HG03571 (cell line): ENCODE data around the gene TNFSF13.

Experiments used
- ATAC-seq: cut with Tn5 transposase; IDR thresholded peaks from one replicate; pipeline ENCODE4 v1.9.1; 2021; ENCODE audit not compliant: unreplicated experiment

Gene TNFSF13

DNA sequence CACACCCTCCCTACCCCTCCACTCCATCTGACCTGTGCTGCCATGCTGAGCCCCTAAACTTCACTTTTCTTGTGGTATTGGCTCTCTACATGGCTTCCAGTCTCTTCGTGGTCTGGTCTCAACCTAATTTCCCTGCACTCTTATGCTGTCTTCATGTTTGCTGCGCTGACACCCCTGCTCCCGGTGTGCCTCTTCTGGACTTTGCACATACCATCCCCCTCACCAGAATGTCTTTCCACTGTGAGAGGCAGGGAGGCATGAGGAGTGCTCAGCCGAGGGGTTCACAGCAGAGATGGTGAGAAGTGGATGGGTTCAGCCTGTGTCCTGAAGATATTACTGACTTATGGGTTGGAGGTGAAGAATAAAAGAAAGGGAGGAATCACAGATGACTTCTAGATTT, 7.2 kb upstream of the TNFSF13 start:
- no peak for ATAC-seq

DNA sequence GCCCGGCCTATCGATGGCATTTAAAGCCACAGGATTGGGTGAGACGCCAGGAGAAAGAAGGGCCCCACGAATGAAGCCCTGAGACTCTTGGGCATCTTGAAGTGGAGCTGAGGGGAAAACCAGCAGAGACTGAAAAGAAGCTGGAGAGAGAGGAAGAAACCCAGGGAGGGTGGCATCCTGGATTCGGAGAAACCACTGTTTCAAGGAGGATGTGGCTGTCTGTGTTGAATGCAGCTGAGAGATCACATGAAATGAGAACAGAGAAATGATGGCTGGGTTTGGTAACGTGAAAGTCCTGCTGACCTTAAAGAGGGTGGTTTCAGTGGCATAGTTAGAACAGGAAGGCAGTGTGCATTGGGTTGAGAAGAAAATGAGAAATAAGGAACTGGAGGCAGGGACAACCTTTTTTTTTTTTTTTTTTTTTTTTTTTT, 5.9 kb upstream of the TNFSF13 start:
- no peak for ATAC-seq

DNA sequence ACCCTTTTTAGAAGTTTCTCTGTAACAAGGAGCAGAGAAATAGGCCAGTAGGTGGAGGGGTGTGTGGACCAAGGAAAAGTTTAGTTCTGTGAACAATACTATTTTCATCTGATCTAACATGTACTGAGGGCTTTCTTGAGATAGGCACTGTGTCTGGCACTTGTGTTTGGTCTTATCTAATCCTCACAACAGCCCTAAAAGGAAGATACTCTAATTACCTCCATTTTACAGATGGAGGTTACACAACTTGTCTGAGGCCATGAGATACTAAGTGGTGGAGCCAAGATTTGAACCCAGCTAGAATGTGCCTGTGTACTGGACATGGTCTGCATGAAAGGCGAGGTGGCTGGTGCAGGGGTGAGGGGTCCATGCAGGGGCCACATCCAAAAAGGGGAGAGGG, 5.2 kb upstream of the TNFSF13 start:
- ATAC-seq = no peak

DNA sequence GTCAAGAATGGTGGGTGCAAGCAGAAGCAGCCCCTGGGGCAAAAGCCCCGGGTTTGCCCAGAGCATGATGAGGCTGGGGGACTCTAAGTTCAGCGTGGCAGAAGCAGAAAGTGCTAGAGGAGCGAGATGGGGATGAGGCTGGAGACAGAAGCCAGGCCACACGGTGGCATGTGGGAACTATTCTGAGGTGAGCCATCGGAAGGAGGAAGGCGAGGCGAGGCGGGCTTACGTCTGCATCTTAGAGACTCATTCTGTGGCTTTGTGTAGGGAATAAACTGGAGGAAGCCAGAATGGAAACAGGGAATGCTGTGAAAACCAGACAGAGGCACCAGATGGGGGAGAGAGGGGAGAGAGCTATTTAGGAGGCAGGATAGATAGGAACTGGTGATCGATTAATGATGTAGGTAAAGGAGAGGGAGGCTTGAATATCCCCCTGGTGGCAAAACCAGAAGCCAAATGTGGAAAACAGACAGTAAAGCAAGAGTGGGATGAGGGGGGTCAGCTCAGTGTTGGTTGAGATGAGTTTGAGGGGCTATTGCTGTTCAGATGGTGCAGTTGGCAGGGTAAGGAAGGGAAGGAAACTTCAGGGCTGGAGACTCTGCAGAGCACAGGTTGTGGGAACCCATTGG, 3.1 kb upstream of the TNFSF13 start:
- ATAC-seq = no peak

DNA sequence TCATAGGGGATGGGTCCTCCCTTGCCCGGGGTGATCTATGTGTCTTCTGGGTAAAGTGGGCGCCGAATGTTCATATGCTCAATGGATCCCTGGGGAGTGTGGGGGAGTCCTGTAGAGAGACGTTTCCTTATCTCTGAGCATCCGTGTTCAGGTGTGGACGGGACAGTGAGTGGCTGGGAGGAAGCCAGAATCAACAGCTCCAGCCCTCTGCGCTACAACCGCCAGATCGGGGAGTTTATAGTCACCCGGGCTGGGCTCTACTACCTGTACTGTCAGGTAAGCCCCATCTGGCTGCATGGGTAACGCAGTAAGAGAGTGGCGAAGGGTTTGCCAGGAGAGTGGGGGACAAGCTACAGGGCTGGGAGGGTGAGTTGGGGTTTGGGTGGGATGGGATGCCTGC, 1.9 kb upstream of the TNFSF13 start:
- no peak for ATAC-seq

DNA sequence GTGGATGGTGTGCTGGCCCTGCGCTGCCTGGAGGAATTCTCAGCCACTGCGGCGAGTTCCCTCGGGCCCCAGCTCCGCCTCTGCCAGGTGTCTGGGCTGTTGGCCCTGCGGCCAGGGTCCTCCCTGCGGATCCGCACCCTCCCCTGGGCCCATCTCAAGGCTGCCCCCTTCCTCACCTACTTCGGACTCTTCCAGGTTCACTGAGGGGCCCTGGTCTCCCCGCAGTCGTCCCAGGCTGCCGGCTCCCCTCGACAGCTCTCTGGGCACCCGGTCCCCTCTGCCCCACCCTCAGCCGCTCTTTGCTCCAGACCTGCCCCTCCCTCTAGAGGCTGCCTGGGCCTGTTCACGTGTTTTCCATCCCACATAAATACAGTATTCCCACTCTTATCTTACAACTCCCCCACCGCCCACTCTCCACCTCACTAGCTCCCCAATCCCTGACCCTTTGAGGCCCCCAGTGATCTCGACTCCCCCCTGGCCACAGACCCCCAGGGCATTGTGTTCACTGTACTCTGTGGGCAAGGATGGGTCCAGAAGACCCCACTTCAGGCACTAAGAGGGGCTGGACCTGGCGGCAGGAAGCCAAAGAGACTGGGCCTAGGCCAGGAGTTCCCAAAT, 1.3 kb upstream of the TNFSF13 start:
- ATAC-seq = no peak

DNA sequence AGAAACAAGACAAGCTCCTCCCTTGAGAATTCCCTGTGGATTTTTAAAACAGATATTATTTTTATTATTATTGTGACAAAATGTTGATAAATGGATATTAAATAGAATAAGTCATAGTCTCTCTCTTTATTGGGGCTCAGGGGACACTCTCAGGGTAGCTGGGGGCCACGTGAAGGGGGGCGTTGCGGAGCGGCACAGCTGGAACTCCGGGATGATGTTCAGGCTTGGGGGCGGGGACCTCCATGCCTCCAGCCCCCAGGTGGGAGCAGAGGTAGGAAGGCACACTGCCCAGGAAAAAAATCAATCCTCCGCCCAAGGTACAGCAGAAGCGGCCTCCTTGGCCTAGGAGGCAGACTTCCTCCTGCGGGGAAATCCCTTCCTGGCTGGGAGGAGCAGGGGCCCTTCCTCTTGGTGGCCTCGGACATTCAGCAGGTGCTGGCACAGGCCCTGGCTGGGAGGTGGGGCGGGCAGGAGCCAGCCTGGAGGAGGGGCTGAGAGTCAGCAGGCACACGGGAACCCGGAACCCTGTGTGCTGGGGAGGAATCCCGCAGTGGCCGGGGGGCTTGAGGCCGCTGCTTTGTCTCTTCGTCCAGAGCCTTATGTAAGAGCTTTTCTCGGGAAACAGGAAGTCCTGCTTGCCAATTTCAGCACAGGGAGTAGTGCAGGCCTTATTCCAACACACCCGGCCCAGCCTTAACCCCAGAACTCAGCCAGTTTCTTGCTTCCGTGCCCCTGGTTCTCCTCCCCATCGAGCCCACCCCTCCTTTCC, 591 bp upstream of the TNFSF13 start:
- ATAC-seq = no peak

DNA sequence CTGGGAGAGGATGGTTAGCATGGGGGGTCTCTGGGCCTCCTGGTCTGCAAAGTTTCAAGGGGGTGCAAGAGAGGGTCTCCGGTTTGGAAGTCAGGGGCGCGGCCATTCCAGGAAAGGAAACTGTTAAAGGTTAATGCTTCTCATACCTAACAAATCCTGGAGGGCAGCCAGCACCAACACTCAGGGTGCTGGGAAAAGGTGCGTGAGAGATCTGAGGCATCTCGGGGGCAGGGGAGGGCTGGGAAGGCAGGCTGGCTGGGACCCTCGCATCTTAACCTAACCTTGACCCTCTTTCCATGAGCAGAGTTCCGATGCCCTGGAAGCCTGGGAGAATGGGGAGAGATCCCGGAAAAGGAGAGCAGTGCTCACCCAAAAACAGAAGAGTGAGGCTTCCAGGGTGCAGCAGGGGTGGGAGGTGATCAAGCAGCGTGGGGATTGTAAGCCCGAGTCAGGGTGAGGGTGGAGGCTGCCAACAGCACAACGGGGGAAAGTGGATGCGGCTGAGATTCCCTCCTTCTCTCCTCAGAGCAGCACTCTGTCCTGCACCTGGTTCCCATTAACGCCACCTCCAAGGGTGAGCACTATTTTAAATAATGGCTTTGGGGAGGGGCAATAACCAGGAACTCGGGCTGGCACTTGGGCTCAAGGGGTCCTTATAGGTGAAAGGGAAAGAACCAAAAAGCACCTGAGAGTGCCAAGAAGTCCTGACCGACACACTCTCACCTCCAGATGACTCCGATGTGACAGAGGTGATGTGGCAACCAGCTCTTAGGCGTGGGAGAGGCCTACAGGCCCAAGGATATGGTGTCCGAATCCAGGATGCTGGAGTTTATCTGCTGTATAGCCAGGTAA, 996 bp downstream of the TNFSF13 start:
- no peak for ATAC-seq

DNA sequence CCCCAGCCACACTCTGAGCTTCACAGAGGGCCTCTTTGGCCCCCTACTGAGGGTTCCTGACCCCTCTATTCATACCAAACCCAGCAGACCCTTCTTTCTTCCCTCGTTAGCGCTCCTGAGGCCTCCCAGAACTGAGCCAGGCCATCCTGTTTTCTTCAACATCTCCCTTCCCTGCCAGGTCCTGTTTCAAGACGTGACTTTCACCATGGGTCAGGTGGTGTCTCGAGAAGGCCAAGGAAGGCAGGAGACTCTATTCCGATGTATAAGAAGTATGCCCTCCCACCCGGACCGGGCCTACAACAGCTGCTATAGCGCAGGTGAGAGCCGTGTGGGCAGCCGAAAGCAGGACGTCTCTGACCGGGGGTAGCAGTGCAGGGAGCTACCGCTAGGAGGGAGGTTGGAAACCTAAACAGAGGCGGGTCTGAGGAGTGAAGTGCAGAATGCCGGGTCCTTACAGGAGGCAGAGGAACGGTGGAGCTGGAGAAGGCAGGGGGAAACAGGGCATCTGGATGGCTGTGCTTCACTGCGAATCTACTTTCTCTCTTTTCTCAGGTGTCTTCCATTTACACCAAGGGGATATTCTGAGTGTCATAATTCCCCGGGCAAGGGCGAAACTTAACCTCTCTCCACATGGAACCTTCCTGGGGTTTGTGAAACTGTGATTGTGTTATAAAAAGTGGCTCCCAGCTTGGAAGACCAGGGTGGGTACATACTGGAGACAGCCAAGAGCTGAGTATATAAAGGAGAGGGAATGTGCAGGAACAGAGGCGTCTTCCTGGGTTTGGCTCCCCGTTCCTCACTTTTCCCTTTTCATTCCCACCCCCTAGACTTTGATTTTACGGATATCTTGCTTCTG, 1.9 kb downstream of the TNFSF13 start:
- no peak for ATAC-seq

DNA sequence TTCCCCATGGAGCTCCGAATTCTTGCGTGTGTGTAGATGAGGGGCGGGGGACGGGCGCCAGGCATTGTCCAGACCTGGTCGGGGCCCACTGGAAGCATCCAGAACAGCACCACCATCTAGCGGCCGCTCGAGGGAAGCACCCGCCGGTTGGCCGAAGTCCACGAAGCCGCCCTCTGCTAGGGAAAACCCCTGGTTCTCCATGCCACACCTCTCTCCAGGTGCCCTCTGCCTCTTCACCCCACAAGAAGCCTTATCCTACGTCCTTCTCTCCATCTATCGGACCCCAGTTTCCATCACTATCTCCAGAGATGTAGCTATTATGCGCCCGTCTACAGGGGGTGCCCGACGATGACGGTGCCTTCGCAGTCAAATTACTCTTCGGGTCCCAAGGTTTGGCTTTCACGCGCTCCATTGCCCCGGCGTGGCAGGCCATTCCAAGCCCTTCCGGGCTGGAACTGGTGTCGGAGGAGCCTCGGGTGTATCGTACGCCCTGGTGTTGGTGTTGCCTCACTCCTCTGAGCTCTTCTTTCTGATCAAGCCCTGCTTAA, 2.6 kb downstream of the TNFSF13 start:
- ATAC-seq = no peak

DNA sequence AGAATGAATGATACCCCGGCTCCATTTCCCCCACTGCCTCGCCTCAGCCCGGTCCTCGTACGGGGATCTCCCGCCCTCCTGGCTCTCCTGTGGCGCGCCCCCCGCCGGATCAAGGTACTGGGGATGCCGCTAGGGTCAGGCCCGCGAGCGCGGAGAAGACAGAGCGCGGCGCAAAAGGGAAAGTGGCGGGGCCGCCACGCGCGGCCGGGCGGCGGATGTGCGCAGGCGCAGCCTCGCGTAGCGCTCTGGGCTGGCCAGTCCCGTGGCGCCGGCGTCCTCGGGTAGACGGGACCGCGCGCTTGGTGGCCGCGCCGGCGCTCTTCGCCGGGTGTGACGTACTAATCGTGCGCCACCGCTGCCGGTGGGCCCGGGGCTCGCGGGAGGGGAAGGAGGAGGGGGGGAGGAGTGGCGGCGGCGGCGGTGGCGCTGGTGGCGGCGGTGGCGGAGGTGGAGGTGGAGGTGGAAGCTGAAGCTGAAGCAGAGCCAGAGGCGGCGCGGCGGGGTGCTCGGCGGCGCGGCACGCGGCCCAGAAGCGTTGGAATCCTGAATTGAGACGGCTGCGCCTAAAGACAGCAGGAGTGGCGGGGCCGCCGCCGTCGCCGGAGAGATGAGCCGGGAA, 3.1 kb downstream of the TNFSF13 start, which contains the start of gene SENP3:
Gene SENP3, plus strand, starts transcription at position 331 of the 619 bp plus-strand sequence. CDS start 1,158 bp downstream, outside the sequence.
- peak; percentile 57 for ATAC-seq

DNA sequence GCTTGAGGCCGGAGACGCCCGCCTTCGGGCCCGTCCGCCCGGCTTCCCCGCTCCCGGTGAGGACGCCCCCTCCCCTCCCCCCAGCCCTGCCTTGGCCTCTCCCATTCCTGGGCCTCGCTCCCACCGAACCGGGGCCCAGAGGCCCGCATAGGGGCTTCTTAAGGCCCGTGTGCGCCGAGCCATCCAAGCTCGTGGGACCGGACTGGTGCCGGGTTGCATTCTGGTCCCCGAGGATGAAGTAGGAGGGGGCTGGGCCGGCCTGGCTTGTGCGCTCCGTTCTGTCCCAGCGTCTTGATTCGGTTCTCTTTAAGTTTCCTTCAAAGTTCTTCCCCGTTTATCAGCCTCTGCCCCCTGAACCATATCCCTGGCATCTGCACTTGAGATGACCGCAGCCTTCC, 3.7 kb downstream of the TNFSF13 start:
- ATAC-seq = no peak

DNA sequence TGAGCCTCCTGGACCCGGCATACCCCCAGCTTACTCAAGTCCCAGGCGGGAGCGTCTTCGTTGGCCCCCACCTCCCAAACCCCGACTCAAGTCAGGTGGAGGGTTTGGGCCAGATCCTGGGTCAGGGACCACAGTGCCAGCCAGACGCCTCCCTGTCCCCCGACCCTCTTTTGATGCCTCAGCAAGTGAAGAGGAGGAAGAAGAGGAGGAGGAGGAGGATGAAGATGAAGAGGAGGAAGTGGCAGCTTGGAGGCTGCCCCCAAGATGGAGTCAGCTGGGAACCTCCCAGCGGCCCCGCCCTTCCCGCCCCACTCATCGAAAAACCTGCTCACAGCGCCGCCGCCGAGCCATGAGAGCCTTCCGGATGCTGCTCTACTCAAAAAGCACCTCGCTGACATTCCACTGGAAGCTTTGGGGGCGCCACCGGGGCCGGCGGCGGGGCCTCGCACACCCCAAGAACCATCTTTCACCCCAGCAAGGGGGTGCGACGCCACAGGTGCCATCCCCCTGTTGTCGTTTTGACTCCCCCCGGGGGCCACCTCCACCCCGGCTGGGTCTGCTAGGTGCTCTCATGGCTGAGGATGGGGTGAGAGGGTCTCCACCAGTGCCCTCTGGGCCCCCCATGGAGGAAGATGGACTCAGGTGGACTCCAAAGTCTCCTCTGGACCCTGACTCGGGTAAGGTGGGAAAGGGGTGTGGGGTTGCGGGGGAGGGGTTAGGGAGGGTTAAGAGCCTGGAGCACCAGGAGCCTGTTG, 4.7 kb downstream of the TNFSF13 start:
- no peak for ATAC-seq

DNA sequence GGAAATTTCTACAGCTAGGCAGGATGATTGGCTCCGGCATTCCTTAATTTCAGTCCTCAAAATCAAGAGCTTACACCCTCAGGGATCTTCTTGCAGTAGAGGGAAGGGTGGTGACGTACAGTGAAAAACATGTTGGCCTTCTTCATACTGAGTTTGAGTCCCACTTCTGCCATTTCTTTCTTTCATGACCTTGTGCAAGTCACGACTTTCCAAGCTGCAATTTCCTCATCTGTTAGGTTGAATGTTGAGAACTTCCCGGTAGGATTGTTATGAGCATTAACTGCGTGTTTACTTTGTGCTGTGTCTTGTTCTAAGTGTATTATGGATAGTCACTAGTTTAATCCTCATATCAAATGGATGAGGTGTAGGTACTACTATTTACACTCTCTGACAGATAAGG, 11.0 kb downstream of the TNFSF13 start:
- ATAC-seq = no peak

DNA sequence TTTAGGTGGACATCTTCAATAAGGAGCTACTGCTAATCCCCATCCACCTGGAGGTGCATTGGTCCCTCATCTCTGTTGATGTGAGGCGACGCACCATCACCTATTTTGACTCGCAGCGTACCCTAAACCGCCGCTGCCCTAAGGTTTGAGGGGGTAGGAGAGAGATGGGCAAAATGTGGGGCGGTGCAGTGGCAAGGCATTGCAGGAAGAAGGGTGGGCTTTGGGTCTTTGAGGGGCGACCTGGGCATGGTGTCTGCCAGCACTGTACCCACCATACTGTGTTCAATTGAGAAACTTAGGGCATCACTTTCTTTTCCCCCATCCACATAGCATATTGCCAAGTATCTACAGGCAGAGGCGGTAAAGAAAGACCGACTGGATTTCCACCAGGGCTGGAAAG, 11.8 kb downstream of the TNFSF13 start:
- ATAC-seq = no peak

DNA sequence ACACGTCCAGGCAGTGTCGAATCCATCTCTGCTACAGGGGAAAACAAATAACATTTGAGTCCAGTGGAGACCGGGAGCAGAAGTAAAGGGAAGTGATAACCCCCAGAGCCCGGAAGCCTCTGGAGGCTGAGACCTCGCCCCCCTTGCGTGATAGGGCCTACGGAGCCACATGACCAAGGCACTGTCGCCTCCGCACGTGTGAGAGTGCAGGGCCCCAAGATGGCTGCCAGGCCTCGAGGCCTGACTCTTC, 13.7 kb downstream of the TNFSF13 start:
- ATAC-seq = no peak

DNA sequence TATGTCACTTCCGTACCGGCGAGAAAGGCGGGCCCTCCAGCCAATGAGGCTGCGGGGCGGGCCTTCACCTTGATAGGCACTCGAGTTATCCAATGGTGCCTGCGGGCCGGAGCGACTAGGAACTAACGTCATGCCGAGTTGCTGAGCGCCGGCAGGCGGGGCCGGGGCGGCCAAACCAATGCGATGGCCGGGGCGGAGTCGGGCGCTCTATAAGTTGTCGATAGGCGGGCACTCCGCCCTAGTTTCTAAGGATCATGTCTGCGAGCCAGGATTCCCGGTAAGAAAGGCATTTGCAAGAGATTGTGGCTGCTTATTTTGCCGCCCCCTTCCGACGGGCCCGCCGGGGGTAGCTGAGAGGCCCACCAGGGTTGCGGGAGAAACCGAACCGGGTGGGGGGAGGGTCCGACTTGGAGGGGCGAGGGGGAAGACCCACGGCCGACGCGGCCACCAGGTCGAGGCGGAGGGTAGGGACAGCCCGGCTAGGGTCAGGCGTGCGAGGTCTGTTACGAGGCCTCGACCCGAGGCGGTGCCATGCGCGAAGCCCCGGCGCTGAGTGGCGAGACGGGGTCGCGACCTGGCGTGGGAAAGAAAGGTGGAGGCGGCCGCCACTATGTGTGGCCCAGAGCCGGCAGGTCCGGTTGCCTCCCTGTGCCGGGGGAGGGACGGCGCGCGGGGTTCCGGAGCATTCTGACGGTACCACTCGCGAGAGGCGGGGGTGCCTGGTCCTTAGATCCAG, 14.2 kb downstream of the TNFSF13 start:
- ATAC-seq = peak; percentile 85

DNA sequence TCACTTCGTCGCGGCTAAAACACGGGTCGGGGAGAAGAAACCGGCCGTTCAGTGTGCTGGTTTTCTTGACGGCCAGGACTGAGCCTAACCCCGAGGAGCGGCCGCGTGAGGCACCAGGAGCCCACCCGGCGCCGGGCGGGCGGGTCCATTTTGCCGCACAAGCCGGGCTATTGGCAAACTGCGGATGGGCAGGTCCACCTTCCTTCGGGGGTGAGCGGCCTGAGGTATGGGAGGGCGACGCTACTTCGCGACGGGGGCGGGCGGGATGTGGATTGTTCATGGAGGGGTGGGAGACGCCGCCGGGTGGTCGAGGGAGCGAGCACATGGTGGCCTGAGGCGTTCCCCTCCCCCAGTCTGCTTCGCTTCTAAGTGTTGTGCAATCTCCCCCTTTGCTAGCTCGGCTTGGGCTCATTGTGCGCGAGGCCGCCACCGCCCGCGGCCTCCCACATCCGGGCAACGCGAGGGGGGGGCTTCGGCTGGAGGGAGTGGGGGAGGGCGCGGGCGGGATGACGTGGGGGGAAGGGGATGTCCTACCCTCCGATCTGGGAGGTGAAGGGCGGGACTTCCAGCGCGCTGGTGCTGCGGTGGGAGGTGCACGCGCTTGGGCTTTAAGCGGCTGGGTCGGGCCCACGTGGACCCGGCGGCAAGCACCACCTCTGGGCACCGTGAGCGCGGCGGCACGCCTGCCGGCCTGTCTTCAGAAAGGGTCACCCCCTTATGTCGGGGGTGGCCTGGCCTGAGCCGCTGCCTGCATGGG, 15.0 kb downstream of the TNFSF13 start:
- ATAC-seq = no peak
